HG02642 (cell line): Measurements from ENCODE around the gene ASCC3.
A peak's percentile ranks its signal among the peaks of the same experiment; 100 is the strongest.

Experiments used
- ATAC-seq: cut with Tn5 transposase; IDR thresholded peaks from one replicate; pipeline ENCODE4 v1.9.1; 2021; ENCODE audit warnings: mild to moderate bottlenecking; ENCODE audit not compliant: unreplicated experiment, poor library complexity

Gene ASCC3

DNA sequence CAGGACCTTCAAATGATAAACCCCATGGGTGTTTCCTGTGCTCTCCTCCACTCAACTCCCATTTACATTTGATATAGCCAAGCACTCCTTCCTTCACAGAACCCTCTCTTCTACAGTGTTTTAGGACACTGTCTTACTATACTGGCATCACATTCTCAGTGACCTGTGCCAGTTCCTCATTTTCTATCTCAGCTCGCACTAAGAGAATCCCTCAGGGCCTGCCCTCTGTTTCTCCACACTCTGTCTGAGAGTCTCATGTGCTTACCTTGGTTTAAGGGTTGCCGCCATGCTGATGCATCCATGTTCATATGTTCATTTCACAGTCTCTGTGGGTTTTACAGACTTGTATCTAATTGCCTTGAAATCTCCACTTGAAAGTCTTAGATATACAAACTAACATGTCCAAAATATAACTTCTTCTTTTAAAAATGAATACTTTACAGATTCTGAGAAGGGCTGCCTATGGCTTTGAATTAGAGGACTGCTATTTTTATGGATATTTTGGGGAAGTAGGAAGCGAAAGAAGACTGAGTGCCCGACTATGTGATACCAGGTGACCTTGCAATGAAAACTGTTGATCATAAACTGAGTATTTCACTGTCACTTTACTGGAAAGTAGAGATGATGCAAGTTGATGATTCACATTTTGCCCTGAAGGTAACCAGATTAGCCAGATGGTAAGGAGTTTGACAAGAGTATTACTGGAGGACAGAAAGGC is 263.3 kb downstream of the ASCC3 start:
- ATAC-seq: peak; percentile 72

- ATAC-seq: no peak
Measured at GRCh38 chr6:100614933-100615332, 266.2 kb downstream of the ASCC3 start.

- ATAC-seq: no peak
Measured at GRCh38 chr6:100614386-100614785, 266.7 kb downstream of the ASCC3 start.

DNA sequence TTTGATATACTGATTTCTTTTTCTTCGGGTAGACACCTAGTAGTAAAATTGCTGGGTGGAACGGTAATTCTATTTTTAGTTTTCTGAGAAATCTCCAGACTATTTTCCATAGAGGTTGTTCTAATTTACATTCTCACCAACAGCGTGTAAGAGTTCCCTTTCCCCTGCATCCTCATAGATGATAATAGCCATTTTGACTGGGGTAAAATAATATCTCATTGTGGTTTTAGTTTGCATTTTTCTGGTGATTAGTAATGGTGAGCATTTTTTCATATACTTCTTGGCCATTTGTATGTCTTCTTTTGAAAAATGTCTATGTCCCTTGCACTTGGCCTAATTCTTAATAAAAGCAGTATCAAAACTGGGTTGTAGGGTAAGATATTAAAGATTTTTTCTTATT is 267.5 kb downstream of the ASCC3 start:
- ATAC-seq: no peak

- ATAC-seq: no peak
Measured at GRCh38 chr6:100612094-100612493, 269.0 kb downstream of the ASCC3 start.

DNA sequence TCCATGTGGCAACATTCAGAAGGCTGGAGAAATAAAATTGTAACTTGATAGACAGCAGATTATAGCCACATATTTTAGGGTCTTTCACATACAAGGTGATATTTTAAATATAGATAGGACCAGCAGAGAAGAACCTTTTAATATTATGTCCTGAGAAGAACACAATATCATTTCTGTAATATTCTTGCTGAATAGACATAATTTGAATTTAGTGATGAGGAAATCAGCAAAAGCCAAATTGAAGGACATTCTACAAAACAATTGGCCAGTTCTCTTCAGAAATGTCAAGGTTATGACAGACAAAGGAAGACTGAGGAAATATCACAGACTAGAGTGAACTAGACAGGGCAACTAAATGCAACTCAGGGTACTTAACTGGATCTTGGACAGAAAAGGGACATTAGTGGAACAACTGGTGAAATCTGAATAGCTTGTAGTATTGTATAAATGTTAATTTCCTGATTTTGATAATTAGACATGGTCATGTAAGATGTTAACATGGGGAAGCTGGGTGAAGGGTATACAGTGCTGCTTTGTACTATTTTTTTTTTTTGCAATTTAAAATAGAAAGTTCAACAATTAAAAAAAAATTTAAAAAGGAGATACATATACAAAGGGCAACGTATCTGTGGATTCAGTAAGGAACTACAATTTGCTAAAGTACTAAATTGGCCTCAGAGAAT is 281.9 kb downstream of the ASCC3 start:
- no peak for ATAC-seq

- no peak for ATAC-seq
Measured at GRCh38 chr6:100595456-100595855, 285.7 kb downstream of the ASCC3 start.

- ATAC-seq: no peak
Measured at GRCh38 chr6:100593522-100593921, 287.6 kb downstream of the ASCC3 start.

- ATAC-seq: no peak
Measured at GRCh38 chr6:100592929-100593328, 288.2 kb downstream of the ASCC3 start.

DNA sequence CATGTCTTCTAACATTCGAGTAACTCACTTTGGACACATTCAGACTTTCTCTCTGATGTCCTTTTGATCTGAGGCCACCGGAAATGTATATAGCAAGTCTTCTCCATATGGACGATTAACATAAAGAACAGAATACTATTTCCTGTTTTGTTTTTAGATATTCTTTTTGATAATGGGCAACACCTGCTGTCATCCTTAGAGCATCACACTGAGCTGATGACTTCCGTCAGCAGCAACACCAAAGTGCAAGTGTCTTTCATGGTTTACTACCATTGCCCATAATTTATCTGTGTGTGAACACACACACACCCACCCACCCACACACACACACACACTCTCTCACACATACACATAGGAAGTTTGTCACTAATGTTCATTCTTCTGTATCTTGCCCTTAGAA is 303.7 kb downstream of the ASCC3 start:
- ATAC-seq: no peak

DNA sequence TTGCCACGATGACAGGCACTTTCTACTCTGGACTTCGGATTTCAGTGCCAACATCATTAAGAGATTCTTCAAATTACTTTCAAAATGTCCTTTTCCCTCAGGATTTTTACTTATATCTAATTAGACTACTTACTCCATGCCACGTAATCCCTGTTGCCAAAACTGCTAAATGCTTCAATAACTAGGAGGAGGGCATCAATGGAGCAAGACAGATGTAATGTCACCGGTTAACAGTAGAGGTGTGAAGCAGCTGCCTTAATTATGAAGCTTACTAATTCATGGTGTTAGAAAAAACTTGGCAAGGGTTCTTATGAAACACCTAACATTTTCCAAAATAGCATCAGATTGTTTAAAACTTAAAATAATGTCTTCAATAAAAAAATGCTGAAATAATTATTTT is 305.2 kb downstream of the ASCC3 start:
- ATAC-seq: no peak

DNA sequence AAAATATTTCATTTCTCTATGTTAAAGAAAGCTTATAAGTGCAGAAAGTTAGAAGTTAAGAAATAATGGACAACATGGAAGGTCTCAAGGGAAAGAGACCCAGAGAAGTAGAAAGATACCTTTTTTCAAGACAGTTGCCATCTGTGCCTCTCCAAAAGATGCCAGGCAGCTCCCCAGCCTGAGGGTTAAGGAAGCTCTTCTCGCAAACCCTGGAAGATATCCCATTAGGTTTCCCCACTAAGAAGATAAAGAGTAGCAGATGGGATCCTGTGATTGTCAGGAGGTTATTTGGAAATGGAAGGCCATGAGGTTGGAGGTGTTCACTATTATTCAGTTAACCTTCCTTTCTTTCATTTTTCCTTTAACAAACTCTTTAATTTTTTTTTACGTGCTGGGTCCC is 306.3 kb downstream of the ASCC3 start:
- no peak for ATAC-seq

GRCh38 chr6:100573166-100573565 is 308.0 kb downstream of the ASCC3 start:
- ATAC-seq: no peak

- ATAC-seq: no peak
Measured at GRCh38 chr6:100568255-100568654, 312.9 kb downstream of the ASCC3 start.

DNA sequence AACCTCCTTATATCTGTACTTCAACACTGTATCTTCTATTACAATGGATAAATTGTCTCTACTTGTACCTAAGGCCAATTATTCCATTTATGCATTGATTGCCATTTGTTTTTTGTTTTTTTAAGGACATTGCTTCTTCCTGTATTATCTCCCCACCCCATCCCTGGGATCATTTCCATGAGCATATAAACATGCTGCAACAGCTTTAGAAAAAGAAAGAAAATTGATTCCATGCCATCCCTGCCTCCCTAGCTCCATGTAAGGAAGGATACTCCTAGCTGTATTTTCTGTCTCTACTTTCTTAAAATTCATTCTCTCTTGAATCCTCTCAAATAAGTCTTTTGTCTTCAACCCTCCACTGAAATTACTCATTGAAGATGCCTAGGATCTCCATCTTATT is 314.6 kb downstream of the ASCC3 start:
- ATAC-seq: no peak

DNA sequence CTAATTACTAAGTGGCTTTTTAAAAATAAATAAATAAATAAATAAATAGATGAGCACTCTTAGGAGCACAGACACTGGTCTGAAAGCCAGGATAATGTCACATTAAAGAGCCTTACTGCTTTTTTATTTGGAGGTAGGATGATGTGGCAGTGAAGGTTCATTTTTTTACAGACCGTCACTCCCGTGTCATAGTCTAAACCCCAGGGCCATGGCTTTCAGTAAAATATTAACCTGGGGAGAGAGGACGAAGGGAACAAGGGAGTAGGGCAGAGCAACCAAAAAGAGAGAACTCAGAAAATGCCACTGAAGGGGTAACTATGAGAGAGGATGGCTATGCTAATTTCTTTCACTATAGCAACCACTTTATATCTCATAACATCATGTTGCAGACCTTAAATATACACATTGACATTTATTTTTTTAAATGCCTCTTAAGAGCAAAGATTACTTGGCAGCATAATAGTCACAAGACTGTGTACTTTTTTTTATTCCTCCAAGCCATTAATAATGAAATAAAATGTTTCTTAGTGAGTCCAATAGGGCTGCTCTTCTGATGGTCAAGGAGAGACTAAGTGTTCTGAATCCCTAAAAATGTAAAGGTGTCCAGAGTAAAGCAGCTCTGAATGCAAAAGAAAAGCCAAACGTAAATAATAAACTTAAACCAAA is 315.6 kb downstream of the ASCC3 start:
- ATAC-seq: no peak

- no peak for ATAC-seq
Measured at GRCh38 chr6:100559859-100560258, 321.3 kb downstream of the ASCC3 start.

DNA sequence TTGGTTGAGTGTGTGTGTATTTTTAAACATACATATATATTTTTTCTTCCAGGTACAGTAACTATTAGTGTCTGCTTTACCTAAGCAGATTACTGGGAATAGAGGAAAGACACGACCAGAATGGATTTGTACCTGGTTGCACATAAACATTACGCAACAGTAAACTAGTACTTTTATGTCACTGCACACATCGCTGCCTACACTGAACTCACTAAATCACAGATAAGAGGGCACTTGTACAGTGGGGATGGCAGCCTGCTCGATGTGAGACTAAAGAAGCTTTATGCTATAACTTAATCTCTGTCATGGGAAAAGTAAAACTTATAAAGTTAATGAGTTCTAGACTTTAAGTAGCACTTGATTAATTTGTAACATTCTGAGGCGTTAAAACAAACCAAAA is 326.9 kb downstream of the ASCC3 start:
- ATAC-seq: no peak

DNA sequence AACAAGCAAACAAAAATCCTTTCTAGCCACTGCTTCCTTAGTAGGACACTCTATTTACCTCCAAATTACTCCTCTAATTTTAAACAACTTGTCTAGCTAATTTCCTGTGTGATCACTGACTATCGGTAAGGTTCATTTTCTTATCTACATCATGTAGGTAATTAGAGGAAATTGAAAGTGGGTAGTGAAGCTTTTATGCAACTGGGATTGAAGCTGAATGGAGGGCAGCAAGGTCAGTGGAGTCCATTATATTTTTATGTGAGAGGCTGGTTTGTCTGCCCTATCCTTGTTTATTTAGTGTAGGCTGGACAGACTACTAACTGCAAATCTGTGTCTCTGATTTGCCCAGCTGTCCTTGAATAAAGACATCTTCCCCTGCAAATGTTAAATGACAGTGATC is 327.9 kb downstream of the ASCC3 start:
- no peak for ATAC-seq

DNA sequence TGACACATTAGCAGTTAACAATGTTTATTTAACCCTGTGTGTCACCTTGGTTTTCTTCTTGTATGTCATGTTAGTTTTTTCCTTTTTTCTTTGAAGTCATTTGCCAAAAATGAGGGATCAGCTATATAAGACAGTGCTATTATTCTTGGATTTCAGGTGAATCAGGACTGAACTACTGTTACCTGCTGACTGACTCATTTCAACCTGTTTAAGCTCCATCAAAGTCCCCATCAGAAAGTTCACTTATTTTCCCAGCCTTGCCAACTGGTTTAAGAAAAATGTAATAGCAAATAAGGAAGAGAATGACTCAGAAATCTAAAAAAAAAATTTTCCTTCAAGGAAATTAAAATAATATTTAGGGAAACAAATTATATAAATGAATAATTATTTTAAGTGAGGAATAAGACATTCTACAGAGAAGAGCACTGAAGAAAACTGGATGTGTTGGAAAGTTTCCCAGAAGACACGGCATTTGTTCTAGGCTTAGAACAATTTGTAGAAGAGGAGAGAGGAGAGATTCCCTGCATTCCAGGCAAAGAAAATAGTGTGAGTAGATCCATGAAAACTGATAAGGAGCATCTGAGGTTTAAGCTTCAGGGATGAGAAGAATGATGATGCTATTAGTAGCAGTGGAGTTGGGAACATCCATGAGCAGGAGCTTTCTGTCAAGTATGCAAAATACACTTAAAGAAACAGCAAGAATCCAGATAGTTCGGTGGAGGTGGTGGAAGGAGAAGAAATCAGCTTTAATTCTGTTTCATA is 331.5 kb downstream of the ASCC3 start:
- no peak for ATAC-seq

DNA sequence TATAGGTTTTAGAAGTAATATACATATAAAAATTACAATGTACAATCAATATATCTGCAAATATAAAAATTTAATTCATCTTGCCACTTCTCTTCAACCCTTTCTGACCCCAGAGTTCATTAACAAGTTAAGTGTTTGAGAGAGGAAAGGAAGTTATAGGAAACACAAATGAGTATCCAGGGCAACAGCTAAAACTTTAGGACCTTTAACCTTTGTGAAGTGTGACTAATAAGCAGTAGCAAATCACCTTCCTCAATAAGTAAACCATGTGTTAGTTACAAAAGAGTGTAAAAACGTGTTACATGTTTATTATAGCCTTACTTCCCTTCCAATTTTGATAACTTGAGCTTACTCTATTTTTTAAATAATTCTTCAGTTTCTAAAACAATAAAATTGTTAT is 343.0 kb downstream of the ASCC3 start:
- no peak for ATAC-seq
